ENCODE data around the gene ZFP36L1.

ZFP36L1 gene

DNA sequence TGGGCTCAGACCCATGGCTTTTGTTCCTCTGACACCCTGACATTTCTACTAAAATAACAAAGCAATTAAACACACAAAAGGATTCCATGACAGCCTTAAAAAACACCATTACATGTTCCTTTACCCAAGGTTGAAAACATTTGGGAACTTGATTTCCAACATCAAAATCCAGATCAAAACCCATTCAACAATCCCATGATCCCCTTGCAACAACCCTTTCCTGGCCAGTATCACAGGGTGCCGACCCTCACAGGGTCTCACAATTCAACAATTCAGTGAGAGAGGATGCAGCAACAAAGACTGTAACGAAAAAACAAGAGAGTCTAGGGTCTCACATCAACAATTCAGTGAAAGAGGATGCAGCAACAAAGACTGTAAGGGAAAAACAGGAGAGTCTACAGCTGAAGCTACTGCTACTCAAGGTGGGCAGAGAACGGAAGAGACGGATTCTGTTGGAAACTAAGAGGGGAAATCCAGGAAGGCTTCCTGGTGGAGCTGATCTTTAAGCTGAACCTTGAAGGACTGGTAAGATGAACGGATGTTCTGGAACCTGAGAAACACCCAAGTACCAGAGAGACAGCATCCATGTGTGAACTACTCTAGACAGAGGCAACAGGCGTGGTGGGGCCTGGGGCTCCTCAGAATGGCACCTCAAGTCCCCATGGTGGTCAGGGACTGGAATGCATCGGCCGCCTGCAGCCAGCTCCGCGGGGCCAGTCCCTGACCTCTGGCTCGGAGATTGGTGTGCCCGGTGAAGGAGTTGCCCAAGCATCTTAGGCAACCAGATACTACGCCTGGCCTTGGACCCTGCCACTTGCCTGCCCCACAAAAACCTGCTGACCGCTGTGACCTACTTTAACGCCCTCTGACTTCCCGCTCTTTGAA, 22.7 kb upstream of the ZFP36L1 start:
- TF ChIP-seq YY1 (IDR thresholded peaks at IDR 0.05; ENCODE audit: low read depth) = no peak
- TF ChIP-seq EGR1 (IDR thresholded peaks at IDR 0.05) = no peak
- TF ChIP-seq RAD21 (IDR thresholded peaks at IDR 0.05; ENCODE audit: low read depth) = no peak
- TF ChIP-seq CREB1 (IDR thresholded peaks at IDR 0.05; ENCODE audit: low read depth) = no peak
- TF ChIP-seq CEBPB (IDR thresholded peaks at IDR 0.05) = no peak
- no peak for TF ChIP-seq TEAD4 (IDR thresholded peaks at IDR 0.05)
- TF ChIP-seq, protein P1, sequence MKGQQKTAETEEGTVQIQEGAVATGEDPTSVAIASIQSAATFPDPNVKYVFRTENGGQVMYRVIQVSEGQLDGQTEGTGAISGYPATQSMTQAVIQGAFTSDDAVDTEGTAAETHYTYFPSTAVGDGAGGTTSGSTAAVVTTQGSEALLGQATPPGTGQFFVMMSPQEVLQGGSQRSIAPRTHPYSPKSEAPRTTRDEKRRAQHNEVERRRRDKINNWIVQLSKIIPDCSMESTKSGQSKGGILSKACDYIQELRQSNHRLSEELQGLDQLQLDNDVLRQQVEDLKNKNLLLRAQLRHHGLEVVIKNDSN (IDR thresholded peaks at IDR 0.05) = no peak
- TF ChIP-seq TCF12 (IDR thresholded peaks at IDR 0.05; ENCODE audit: low read depth) = no peak
- no peak for TF ChIP-seq FOXM1 (IDR thresholded peaks at IDR 0.05; ENCODE audit: borderline replicate concordance, low read depth)
- no peak for TF ChIP-seq EP300 (IDR thresholded peaks at IDR 0.05; ENCODE audit: borderline replicate concordance)
- TF ChIP-seq, protein P2, sequence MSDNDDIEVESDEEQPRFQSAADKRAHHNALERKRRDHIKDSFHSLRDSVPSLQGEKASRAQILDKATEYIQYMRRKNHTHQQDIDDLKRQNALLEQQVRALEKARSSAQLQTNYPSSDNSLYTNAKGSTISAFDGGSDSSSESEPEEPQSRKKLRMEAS (IDR thresholded peaks at IDR 0.05) = no peak

DNA sequence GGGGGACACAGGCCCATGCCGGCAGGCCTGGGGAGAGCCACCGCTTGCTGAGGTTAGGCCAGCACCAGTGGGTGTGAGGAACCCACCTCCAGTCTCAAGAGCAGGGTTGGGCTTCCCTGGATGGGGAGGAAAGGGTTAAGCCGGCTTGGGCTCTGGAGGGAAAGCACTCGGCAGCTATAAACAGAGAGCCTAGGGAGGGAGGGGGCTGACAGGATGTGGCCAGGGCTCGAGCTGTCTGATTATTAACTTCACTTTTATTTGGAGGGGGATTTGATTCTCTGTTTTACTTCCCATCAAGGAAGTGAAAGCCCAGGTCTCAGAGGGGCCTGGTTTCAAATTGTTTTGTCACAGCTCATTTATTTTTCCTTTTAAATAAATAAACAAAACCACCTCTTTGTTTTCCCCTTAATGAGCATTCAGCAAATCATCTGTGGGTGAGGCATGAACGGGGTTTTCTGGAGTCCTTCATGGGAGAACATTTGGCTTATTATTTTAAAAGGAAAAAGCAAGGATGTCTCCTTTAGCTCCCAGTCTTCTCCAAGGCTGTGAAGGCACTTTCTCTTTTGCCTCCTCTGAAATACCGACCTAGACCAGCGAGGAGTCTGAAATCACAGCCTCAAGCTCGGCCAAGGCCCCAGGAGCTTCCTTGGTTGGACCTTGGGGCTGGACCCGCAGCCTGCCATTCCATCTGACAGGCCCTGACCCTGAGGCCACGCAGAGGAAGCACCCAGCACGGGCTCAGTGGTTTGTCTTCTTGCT, 21.9 kb upstream of the ZFP36L1 start:
- TF ChIP-seq CEBPB (IDR thresholded peaks at IDR 0.05) (no peak), EP300 (IDR thresholded peaks at IDR 0.05; ENCODE audit: borderline replicate concordance) (no peak), FOXM1 (IDR thresholded peaks at IDR 0.05; ENCODE audit: borderline replicate concordance, low read depth) (no peak)
- TF ChIP-seq, protein P2 (IDR thresholded peaks at IDR 0.05) = no peak
- TF ChIP-seq, protein P1 (IDR thresholded peaks at IDR 0.05) = no peak

DNA sequence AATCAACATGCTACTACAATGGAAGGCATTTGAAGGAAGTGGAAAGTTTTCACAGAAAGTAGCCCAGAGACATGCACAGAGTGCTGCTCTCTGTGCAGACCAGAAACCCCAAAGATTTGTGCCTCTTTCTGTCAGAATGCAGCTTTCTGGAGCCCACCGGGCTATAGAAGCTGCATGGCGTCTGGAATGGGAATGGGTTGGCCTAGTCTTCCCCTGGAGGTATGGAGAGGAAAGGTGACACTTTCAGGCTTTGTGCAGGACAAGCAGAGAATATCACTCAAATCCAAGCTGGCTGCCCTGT, 21.3 kb upstream of the ZFP36L1 start:
- TF ChIP-seq FOXM1 (IDR thresholded peaks at IDR 0.05; ENCODE audit: borderline replicate concordance, low read depth) (no peak), TCF12 (IDR thresholded peaks at IDR 0.05; ENCODE audit: low read depth) (no peak), YY1 (IDR thresholded peaks at IDR 0.05; ENCODE audit: low read depth) (no peak)
- TF ChIP-seq, protein P1 (IDR thresholded peaks at IDR 0.05) = no peak

- TF ChIP-seq FOXM1 (IDR thresholded peaks at IDR 0.05; ENCODE audit: borderline replicate concordance, low read depth) = no peak
- TF ChIP-seq TEAD4 (IDR thresholded peaks at IDR 0.05) = no peak
- TF ChIP-seq EGR1 (IDR thresholded peaks at IDR 0.05) = peak; percentile 13; the same call in 1 of the 2 replicates
- no peak for TF ChIP-seq TAF1 (IDR thresholded peaks at IDR 0.05; ENCODE audit: low read depth)
- TF ChIP-seq REST (IDR thresholded peaks at IDR 0.05; ENCODE audit: low read depth) = no peak
Measured at GRCh38 chr14:68813318-68813838, 20.5 kb upstream of the ZFP36L1 start.

DNA sequence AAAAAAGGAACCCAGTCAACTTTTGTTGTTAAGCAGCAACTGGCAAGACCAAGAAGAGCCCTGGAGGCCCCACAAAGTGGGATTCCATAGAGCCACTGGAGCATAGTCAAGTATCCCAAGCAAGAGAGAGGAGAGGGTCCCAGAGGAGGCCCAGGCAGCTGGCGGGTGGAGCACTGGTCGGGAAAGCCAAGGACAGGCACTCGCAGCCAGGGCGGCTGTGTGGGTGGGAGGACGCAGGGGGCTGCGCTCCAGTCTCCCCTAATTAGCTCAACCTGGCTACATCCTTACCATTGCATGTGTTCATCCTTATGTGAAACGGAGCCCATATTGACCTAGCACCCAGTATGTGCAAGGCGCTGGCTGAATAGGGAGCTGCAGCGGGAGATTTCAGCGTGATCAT, 18.3 kb upstream of the ZFP36L1 start:
- TF ChIP-seq, protein P2 (IDR thresholded peaks at IDR 0.05) = no peak
- TF ChIP-seq TCF12 (IDR thresholded peaks at IDR 0.05; ENCODE audit: low read depth) (no peak), EP300 (IDR thresholded peaks at IDR 0.05; ENCODE audit: borderline replicate concordance) (no peak), YY1 (IDR thresholded peaks at IDR 0.05; ENCODE audit: low read depth) (no peak), CEBPB (IDR thresholded peaks at IDR 0.05) (no peak), TAF1 (IDR thresholded peaks at IDR 0.05; ENCODE audit: low read depth) (no peak), EGR1 (IDR thresholded peaks at IDR 0.05) (no peak), CREB1 (IDR thresholded peaks at IDR 0.05; ENCODE audit: low read depth) (no peak), NFIC (IDR thresholded peaks at IDR 0.05) (no peak), ZBTB7A (IDR thresholded peaks at IDR 0.05; ENCODE audit: low read depth) (no peak)
- TF ChIP-seq, protein P1 (IDR thresholded peaks at IDR 0.05) = no peak

Measured in Ishikawa (cell line).